ENCODE data around the gene TYW1.
"Not testable (repeated sequence)": the region's sequence is repeated elsewhere in the genome, so short reads cannot be mapped to it uniquely, and the experiment has no call there.

TYW1 gene

GRCh38 chr7:66996444-66997191, at the start of gene TYW1:
TYW1 (plus strand) TSS chr7:66996833; CDS start chr7:66996979, 146 bp downstream.
- DNase-seq: peak; percentile 99

DNA sequence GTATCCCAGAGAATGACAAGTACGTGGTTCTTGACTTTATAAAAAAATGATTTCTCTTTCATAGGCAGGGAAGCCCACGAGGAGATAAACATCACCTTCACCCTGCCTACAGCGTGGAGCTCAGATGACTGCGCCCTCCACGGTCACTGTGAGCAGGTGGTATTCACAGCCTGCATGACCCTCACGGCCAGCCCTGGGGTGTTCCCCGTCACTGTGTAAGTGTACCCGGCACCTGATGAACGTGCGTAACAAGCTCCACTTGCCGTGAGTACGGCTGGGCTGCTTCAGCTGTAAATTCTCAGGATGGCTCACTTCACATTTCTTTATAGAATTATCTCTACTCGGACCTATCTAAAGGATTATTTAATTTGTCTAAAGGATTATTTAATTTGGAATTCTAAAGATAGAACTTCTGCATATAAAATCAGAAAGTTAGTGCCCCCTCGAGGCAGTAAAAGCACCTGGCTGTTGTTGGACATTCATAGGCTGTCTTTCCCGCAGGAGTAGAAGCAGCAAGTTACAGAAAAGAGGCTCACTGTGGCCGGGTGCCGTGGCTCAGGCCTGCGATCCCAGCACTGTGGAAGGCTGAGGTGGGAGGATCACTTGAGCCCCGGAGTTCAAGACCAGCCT, 48.0 kb upstream of the TYW1 start:
- DNase-seq: no peak

GRCh38 chr7:66950311-66950710, 46.3 kb upstream of the TYW1 start:
- no peak for DNase-seq

GRCh38 chr7:66950763-66951162, 45.9 kb upstream of the TYW1 start:
- DNase-seq: no peak

GRCh38 chr7:66952343-66953043, 44.1 kb upstream of the TYW1 start:
- DNase-seq: no peak

DNA sequence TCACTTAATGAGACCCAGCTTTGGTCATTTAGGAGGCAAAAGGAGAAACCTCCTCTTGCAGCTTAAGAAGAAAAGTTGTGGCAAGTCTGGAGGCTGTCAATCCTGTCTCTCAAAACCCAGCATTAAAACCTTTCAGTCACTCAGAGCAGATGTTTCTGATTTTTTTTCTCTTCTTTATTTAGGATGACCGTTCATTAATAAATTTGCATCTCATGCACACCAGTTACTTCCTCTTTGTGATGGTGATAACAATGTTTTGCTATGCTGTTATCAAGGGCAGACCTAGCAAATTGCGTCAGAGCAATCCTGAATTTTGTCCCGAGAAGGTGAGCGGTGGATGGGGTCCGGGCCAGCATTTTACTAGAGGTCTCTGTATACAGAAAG, 43.6 kb upstream of the TYW1 start:
- no peak for DNase-seq

DNA sequence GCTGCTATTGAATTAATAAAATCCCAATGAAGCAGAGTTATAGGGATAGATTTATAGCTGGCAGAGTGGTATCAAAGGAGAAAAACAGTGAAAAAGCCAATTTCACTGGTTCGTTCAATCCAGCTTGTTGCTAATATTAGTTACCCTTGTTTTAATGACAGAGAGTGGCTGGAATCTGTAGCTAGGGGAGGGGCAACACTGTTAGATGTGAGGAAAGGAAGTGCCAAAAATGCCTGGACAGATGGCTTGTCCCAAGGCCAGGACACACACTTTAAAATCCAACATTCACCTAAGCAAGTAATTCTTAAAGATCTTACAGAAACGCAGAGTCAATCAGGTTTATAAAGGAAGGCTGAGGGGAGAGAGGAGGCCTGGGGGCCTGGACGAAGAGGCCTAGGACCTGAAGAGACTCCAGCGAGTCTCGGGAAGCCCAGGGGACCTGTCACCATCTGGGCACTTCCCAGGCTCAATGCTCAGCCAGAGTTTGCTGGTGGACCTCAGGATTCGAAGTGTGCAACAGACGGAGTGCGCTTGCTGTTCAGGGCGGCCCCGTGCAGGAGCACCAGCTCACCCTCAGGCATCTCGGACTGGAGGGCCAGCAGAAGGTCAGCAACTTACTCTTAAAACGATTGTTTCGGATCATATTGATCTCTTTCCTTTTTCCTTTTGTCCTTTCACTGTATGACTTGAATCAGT, 38.9 kb upstream of the TYW1 start:
- no peak for DNase-seq

GRCh38 chr7:66958538-66959350, 37.9 kb upstream of the TYW1 start:
- no peak for DNase-seq

DNA sequence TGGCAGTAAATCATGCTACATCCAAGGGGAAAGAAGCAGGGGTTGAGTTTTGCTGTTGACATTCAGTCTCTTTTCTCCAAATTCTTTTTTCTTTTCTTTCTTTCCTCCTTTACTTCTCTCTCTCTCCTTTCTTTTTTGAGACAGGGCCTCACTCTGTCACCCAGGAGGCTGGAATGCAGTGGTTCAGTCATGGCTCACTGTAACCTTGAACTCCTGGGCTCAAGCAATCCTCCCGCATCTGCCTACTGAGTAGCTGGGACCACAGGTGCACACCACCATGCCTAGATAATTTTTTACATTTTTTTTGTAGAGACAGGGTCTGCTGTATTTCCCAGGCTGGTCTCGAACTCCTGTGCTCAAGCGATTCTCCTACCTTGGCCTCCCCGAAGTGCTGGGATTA, 36.4 kb upstream of the TYW1 start:
- no peak for DNase-seq

DNA sequence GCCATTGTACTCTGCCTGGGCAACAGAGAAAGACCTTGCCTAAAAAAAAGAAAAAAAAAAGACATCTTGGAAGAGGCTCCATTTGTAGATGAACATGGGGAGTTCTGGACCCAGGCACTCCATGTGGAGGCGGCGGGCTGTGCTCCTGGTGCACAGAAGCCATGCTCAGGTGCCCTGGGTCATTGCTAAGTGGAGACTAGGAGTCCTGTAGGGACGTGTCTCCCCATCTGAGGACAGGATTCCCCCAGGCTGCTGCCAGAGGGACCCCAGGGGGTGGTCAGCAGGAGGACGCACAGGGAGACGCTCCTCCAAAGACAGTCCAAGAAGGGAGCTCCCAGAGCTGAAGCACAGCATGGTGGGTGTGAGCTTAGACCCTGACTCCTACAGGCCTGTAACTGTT, 35.5 kb upstream of the TYW1 start:
- DNase-seq: no peak

DNA sequence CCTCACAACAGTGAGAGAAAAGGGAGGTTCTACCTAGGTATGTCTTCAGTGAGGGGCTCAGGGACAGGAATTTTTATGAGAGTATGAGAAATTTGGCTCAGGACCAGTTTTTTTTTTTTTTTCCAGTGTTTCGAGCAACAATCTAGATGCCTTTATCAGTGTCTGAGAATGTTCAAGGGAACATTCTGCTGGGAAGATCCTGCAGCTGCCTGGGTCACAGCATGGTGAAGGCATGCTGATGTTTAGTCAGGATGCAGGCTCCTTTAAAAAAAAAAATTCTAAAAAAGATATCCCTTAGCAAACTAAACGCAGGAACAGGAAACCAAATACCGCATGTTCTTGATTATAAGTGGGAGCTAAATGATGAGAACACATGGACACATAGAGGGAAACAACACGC, 32.2 kb upstream of the TYW1 start:
- no peak for DNase-seq

DNA sequence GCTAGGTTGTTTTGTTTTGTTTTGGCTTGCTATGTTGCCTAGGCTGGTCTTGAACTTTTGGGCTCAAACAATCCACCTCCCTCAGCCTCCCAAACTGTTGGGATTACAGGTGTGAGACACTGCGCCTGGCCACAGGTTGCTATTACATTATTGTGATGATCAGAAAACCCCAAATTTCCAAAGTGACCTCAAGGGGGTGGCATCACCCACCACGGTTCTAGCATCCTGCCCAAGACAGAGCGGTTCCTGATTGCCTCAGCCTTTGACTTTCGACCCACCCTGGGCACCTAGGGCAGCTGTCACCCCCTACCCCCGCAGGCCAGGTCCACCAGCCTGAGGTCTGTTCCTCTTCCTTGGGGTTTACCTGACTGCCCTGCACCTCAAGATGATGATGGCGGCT, 29.6 kb upstream of the TYW1 start:
- no peak for DNase-seq

DNA sequence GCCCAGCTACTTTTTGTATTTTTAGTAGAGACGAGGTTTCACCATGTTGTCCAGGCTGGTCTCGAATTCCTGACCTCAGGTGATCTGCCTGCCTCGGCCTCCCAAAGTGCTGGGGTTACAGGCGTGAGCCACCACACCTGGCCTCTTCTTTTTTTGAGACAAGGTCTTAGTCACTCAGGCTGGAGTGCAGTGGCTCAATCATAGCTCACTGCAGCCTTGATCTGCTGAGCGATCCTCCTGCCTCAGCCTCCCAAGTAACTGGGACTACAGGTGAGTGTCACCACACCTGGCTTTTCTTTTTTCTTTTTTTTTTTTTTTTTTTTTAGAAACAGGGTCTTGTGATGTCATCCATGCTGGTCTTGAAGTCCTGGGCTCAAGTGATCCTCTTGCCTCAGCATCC, 27.6 kb upstream of the TYW1 start:
- not testable (repeated sequence) for DNase-seq

DNA sequence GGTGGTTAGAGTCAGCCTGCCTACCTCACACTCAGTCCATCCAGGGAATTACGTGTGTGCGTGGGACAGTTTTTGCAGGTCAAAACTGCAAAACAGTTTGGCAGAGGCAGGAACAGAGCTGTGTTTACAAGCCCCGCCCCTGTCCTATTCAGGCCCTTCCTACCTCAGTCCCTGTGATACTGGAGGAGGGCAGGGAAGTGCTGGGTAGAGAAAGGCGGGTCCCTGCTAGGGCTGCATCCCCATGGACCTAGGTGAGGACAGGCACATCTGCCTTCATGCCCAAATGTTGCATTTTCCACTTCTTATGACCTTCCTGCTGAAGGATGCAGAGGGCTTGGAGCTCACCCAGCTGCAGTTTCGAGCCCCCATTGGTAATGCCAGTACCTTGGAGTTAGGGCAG, 26.3 kb upstream of the TYW1 start:
- no peak for DNase-seq

- no peak for DNase-seq
These were observed 21.5 kb upstream of the TYW1 start for GRCh38 chr7:66974986-66975590.

GRCh38 chr7:66978312-66978711, 18.3 kb upstream of the TYW1 start:
- not testable (repeated sequence) for DNase-seq

DNA sequence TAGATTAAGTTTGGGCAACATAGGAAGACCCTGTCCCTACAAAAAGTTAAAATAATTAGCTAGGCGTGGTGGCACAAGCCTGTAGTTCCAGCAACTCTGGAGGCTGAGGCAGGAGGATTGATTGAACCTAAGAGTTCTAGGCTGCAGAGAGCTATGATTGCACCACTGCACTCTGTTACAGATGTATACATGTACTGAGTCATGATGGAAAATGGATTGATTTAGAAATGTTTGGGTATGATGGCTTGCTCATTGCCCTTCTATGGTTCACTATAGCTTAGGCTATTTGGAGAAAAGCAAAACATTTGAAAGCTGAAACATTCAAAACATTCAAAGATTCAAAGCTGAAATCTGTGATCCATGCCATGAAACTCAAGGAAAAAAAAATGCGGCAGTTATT, 17.6 kb upstream of the TYW1 start:
- not testable (repeated sequence) for DNase-seq

GRCh38 chr7:66980336-66980735, 16.3 kb upstream of the TYW1 start:
- DNase-seq: not testable (repeated sequence)

DNA sequence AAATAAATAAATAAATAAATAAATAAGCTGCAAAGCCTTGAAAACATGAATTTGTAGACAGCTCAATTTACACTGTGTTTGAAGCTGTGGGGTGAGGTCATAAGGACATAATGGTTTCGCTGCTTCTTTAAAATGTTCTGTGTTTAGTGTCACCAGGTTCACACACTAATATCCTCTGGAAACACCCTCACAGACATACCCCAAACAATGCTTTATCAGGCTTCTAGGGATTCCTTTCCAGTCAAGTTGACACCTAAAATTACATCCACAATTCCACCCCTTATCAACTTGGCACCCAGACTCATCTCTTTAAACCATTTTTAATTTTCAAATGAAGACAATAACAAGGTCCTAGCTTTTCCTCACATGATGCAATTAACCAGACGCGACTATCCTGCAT, 7.1 kb upstream of the TYW1 start:
- DNase-seq: not testable (repeated sequence)

DNA sequence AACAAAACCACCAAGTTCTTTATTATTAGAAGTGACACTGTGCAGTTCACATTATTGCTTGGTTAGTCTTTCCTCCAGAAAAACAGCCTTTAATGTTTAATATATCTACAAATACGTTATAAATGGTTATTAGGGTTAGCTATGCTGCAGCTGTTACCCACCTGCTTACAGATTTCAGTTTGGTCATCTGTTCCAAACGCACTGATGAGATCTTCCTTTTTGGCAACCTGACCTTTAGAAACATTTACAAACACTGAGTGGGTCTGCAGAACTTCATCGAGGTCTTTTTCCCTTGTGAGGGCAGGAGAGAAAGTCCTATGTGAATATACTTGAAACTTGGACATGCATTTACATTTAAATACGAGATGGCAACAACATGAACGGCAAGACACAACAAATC, 2.6 kb upstream of the TYW1 start:
- DNase-seq: not testable (repeated sequence)

DNA sequence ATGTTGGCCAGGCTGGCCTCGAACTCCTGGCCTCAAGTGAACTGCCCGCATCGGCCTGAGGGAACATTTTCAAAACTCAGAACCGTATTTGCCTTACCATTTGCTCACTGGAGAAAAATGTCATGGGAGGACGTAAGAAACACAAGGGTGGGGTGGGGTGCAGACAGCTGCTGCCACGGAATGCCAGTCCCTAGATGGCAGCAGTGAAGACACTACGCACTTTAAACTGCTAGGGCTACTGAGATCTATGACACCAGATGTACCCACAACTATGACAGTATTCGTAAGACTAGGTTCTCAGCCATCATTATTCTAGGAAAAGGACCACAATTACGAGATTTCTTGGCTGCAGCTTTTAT, 2.0 kb upstream of the TYW1 start:
- DNase-seq: peak; percentile 71

All from activated CD4-positive, alpha-beta T cell treated with anti-CD3 and anti-CD28 coated beads, Interleukin-2, Interleukin-6, amounts not matched to agents 100 ng/mL and 50 ng/mL, durations not matched to agents 16 hours and 8 hours (primary cell).